ENCODE measurements around the gene TIE1.

Gene TIE1

GRCh38 chr1:43293896-43294760 lies 6.7 kb upstream of the TIE1 start:
- no peak for DNase-seq

GRCh38 chr1:43294761-43295160 lies 6.0 kb upstream of the TIE1 start:
- no peak for DNase-seq

DNA sequence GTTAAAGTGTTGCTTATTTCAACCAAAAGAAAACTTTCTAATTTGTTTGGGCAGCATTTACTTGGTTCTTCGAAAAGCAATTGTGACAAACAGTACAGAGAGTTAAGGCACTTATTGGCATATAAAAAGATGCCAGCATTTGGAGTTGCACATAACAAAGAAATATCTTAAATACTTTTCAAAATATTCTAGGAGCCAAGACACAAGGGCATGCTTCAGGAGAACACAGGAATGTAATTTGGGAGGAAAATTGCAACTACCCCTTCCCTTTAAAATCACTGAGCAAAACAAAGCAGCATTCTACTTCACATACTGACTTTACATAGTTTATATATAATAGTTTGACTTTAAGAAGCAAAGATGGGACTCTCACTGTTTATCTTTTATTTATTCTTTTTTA lies 4.6 kb upstream of the TIE1 start:
- DNase-seq = no peak

GRCh38 chr1:43298055-43298454 lies 2.7 kb upstream of the TIE1 start:
- no peak for DNase-seq

GRCh38 chr1:43299101-43299500 lies 1.7 kb upstream of the TIE1 start:
- DNase-seq = no peak

DNA sequence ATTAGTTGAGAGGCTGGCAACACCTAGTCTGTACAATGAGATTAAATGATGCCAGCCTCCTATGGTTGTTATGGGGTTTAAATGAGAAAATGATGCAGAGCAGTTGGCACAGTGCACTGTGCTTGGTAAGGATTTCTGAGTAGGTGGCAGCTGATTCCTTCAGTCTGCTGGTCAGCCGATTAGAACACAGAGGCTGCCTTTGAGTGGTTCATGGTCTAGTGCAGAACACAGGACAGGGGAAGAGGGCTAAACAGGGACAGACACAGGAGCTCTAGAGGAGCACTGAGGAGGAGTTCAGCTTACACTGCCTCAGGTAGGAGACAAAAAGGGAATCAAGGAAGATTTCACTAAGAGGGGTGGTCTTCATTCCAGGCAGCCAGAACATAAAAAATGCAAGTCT lies 1.4 kb downstream of the TIE1 start:
- DNase-seq = no peak

DNA sequence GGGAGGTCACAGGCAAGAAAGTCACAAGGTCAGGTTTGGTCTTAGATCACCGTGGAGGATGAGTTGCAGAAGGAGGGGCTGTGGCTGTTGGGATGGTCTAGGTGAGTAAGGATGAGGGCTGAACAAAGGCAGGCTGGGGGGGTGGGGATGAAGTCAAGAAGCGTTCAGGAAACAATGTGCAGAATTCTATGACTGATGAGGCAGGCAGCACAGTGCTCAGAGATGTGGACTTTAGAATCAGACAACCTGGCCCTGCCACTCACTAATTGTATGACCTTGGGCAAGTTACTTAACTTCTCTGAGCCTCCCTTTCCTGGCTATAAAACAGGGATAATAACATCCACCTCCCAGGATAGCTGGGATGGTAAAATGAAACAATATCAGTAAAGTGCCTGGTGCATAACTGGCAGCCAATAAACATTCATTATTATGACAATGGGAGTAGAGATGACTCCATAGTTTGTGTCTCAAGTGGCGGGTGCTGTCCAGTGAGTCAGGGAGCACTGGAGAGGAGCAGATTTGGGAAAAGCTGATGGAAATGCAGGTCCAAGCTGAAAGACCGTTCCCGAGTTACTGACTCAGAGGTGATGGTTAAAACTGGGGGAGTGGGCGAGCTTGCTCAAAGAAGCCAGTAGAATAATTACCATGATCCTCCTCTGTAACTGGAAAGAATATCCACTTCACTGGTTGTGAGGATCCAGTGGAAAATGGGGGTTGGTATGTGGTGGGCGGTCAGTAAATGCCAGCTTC lies 2.1 kb downstream of the TIE1 start:
- no peak for DNase-seq

GRCh38 chr1:43303471-43304313 lies 2.9 kb downstream of the TIE1 start:
- no peak for DNase-seq

DNA sequence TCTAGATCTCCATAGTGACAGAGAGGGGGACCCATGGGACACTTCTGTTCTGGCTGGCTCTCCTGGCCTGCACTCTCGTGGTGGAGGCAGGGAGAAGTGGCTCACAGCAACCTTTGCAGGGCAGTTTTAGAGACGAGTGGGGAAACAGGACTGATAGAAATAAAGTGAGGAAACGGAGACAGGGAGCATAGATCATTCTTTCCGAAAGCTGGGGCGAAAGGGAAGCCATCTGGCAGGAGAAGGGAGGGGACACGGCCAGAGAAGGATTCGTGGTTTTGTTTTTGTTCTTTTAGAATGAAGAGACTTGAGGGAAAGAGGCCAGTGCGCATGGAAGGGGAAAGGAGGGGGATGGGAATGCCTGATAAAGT lies 3.5 kb downstream of the TIE1 start:
- DNase-seq = no peak

GRCh38 chr1:43304771-43305300 lies 4.1 kb downstream of the TIE1 start:
- no peak for DNase-seq

- no peak for DNase-seq
Observed at GRCh38 chr1:43305461-43305860, 4.7 kb downstream of the TIE1 start.

DNA sequence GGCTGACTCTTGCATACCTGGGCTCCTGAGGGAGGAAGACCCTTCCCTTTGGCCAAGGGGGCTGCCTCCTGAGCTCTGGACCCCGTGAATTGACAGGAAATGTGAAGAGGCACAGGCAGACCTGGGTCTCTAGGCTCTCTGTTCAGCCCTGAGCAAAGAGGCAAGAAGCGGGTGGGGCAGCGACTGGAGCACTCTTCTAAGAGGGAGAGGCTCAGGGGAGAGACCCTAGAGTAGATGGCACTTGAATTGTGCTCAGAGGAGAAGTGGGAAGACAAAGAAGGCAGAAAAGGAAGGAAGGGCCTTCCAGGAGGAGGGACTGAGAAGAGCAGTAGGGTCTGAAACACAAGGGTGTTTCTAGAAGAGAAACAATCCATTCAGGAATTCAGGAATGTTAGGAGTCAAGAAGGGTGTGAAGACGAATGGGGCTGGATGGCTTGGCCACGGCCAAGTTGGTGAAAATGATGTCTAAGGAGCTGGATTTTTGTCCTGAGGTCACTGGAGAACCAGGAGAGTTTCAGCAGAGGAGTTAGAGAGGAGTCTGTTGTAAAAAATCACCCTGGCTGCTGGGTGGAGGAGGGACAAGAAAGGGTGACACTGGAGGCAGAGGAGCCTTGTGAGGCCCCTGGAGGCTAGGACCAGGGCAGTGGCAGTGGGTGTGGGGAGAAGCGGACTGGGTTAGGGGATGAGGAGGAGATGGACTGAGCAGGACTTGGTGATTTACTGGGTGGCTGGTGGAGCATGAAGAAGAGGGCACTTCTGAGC lies 5.3 kb downstream of the TIE1 start:
- no peak for DNase-seq

- no peak for DNase-seq
Observed at GRCh38 chr1:43306688-43307457, 6.1 kb downstream of the TIE1 start.

DNA sequence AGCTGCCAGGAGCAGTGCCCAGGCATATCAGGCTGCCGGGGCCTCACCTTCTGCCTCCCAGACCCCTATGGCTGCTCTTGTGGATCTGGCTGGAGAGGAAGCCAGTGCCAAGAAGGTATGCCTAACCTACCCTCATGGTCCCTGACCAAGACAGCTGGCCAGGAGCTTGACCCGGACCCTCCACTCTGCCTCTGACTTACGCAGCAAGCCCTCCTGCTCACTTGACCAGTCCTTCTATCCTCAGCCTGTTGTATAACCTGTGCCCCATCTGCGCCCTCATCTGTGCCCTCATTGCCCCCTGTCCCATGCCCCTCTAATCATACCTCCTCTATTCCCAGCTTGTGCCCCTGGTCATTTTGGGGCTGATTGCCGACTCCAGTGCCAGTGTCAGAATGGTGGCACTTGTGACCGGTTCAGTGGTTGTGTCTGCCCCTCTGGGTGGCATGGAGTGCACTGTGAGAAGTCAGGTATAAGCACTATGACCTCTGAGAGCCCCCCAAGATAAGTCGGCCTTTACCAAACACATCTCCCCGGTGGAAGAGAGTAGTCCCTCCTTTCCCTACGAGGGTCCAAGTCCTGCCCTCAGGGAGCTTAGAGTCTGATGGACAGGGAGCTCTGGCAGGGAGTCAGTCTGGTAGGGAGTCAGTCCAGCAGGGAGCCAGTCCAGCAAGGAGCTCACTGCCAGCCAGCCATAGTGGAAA lies 6.8 kb downstream of the TIE1 start:
- no peak for DNase-seq

DNA sequence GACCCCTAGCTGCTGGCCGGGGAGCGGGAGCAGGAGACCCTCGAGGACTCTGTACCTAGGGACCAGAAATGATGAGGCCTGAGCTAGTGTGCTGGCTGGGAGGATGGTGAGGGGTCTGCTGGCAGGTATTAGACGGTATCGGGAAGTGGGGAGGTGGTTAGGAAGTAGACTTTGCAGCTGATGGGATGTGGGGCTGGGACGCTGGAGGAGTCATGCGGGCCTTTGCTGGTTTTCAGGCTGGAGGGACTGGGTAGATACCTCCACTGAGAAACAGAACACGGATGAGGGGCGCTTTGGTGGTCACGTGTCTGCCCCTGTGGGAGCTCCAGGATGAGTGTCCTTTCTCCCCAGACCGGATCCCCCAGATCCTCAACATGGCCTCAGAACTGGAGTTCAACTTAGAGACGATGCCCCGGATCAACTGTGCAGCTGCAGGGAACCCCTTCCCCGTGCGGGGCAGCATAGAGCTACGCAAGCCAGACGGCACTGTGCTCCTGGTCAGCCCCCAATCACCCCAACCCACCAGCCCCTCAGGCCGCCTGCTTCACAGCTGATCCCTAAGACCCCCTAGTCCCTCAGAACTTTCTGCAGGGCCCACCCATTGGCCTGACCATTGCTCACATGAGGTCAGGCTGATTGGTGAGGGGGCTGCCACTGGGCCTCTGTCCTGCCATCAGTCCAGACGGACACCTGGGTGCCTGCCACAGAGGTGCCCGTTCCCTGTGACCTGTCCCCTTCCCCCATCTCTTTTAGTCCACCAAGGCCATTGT lies 8.0 kb downstream of the TIE1 start:
- no peak for DNase-seq

DNA sequence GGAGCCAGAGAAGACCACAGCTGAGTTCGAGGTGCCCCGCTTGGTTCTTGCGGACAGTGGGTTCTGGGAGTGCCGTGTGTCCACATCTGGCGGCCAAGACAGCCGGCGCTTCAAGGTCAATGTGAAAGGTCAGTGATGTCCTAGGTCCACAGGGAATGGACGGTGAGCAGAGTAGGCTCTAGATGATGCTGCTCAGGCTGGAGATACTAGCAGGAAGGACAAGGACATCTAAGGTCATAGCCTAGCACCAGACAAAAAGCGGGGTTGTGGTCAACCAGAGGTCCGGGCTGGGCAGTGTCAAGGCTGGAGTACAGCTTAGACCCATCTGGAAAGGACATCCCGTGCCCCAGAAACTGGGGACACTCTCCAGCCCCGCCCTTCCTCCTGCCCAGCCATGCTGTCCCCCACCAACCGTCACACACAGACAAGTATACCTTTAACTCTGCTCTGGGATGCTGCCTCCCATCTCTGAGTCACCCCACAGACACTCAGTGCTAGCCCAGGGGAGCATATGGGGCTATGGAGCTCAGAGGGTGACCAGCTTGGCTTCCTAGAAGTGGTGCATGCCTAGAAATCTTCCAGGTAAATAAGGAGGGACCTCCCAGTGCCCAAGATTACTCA lies 8.7 kb downstream of the TIE1 start:
- DNase-seq = no peak

GRCh38 chr1:43311521-43311920 lies 10.7 kb downstream of the TIE1 start:
- no peak for DNase-seq

DNA sequence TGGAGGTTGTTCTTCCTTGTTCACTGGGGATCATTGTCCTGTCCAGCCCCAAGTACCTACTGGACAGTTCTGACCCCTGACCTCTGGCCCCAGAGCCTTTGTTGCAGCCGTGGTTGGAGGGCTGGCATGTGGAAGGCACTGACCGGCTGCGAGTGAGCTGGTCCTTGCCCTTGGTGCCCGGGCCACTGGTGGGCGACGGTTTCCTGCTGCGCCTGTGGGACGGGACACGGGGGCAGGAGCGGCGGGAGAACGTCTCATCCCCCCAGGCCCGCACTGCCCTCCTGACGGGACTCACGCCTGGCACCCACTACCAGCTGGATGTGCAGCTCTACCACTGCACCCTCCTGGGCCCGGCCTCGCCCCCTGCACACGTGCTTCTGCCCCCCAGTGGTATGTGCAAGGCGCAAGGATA lies 11.4 kb downstream of the TIE1 start:
- no peak for DNase-seq

DNA sequence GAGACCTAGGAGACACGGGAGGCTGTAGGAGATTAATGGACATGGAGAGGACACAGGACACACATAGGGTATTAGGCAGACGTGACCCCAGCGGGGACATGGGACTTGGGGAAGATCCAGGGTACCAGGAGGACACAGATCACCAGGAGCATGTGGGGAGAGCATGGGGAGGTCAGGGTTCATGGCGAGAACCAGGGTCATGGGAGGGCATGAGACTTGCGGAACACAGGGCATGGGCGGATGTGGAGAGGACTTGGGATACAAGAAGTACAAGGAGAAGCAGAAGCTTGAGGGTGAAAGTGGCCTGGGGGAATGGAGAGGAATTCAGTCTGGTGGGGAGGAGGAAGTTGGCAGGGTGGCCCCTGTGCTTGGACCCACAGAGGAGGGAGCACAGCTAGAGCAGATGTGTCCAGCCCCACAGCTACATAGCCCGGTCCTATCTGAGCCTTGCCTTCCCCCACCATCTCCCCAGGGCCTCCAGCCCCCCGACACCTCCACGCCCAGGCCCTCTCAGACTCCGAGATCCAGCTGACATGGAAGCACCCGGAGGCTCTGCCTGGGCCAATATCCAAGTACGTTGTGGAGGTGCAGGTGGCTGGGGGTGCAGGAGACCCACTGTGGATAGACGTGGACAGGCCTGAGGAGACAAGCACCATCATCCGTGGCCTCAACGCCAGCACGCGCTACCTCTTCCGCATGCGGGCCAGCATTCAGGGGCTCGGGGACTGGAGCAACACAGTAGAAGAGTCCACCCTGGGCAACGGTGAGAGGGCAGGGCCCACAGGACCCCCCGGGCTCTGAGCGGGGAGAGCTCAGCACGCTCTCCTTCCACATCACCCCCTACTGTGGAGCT lies 12.1 kb downstream of the TIE1 start:
- DNase-seq = no peak

All from NCI-H510A treated with DMSO at 0.1 percent for 48 hours (cell line).